Measurements from ENCODE around the gene TASP1. TPM values are rescaled to one million over a fixed set of nuclear protein-coding genes. Genes with fewer than 3 reads are reported as not detected.
"Not testable (repeated sequence)": the region's sequence is repeated elsewhere in the genome, so short reads cannot be mapped to it uniquely, and the experiment has no call there.

The TASP1 gene
- total RNA-seq, 1 donor from 2014 or later = 13.8 TPM

- Mint-ChIP-seq H3K4me3 (no peak overlapping the region), H3K4me1 (ENCODE audit: low read depth) (no peaks in the 10 kb centered on the region), H3K36me3 (ENCODE audit: low read depth) (no peaks in the 10 kb centered on the region), H3K27ac (no peak overlapping the region), H3K27me3 (ENCODE audit: insufficient read depth) (no peaks in the 10 kb centered on the region), H3K9me3 (peaks cover 11% of the 10 kb centered on the region)
- intact Hi-C loops (cut with micrococcal nuclease) = no loop called here
- DNase-seq (ENCODE audit: low spot score) = no peak
Observed at GRCh38 chr20:13493143-13493542, 145.6 kb downstream of the TASP1 start.

GRCh38 chr20:13492001-13492481, 146.7 kb downstream of the TASP1 start:
- H3K4me1 Mint-ChIP-seq (ENCODE audit: low read depth) = no peaks in the 10 kb centered on the region
- DNase-seq (ENCODE audit: low spot score) = no peak
- H3K27me3 Mint-ChIP-seq (ENCODE audit: insufficient read depth) = no peaks in the 10 kb centered on the region
- H3K4me3 Mint-ChIP-seq = no peak overlapping the region
- peaks cover 4% of the 10 kb centered on the region for H3K9me3 Mint-ChIP-seq
- no peaks in the 10 kb centered on the region for H3K36me3 Mint-ChIP-seq (ENCODE audit: low read depth)
- no peak overlapping the region for H3K27ac Mint-ChIP-seq
- intact Hi-C loops (cut with micrococcal nuclease) = no loop called here

- H3K9me3 Mint-ChIP-seq = no peaks in the 10 kb centered on the region
- no peaks in the 10 kb centered on the region for H3K27me3 Mint-ChIP-seq (ENCODE audit: insufficient read depth)
- no peak overlapping the region for H3K4me3 Mint-ChIP-seq
- DNase-seq (ENCODE audit: low spot score) = no peak
- no peaks in the 10 kb centered on the region for H3K4me1 Mint-ChIP-seq (ENCODE audit: low read depth)
- no peak overlapping the region for H3K27ac Mint-ChIP-seq
- intact Hi-C loops (cut with micrococcal nuclease) = no loop called here
- peaks cover 4% of the 10 kb centered on the region for H3K36me3 Mint-ChIP-seq (ENCODE audit: low read depth)
Observed at GRCh38 chr20:13487202-13487601, 151.5 kb downstream of the TASP1 start.

GRCh38 chr20:13486694-13487093, 152.0 kb downstream of the TASP1 start:
- Mint-ChIP-seq H3K36me3 (ENCODE audit: low read depth) (peaks cover 8% of the 10 kb centered on the region), H3K9me3 (no peaks in the 10 kb centered on the region), H3K4me1 (ENCODE audit: low read depth) (no peaks in the 10 kb centered on the region), H3K27me3 (ENCODE audit: insufficient read depth) (no peaks in the 10 kb centered on the region), H3K4me3 (no peak overlapping the region), H3K27ac (no peak overlapping the region)
- intact Hi-C loops (cut with micrococcal nuclease) = no loop called here
- no peak for DNase-seq (ENCODE audit: low spot score)

GRCh38 chr20:13485576-13485975, 153.2 kb downstream of the TASP1 start:
- Mint-ChIP-seq H3K4me3 (no peak overlapping the region), H3K27me3 (ENCODE audit: insufficient read depth) (no peaks in the 10 kb centered on the region), H3K9me3 (peaks cover 4% of the 10 kb centered on the region), H3K27ac (no peak overlapping the region), H3K4me1 (ENCODE audit: low read depth) (no peaks in the 10 kb centered on the region), H3K36me3 (ENCODE audit: low read depth) (peaks cover 15% of the 10 kb centered on the region)
- intact Hi-C loops (cut with micrococcal nuclease) = no loop called here
- DNase-seq (ENCODE audit: low spot score) = no peak

GRCh38 chr20:13485019-13485418, 153.7 kb downstream of the TASP1 start:
- DNase-seq (ENCODE audit: low spot score); H3K4me1 Mint-ChIP-seq (ENCODE audit: low read depth); H3K27ac Mint-ChIP-seq; H3K9me3 Mint-ChIP-seq; intact Hi-C loops (cut with micrococcal nuclease); H3K27me3 Mint-ChIP-seq (ENCODE audit: insufficient read depth); H3K4me3 Mint-ChIP-seq: not testable (repeated sequence)
- peaks cover 15% of the 10 kb centered on the region for H3K36me3 Mint-ChIP-seq (ENCODE audit: low read depth)

GRCh38 chr20:13483472-13483871, 155.3 kb downstream of the TASP1 start:
- H3K9me3 Mint-ChIP-seq; intact Hi-C loops (cut with micrococcal nuclease); H3K4me1 Mint-ChIP-seq (ENCODE audit: low read depth); DNase-seq (ENCODE audit: low spot score); H3K27me3 Mint-ChIP-seq (ENCODE audit: insufficient read depth); H3K27ac Mint-ChIP-seq; H3K4me3 Mint-ChIP-seq: not testable (repeated sequence)
- peaks cover 15% of the 10 kb centered on the region for H3K36me3 Mint-ChIP-seq (ENCODE audit: low read depth)

- Mint-ChIP-seq H3K4me3 (no peak overlapping the region), H3K36me3 (ENCODE audit: low read depth) (peaks cover 16% of the 10 kb centered on the region), H3K27ac (no peak overlapping the region), H3K4me1 (ENCODE audit: low read depth) (no peaks in the 10 kb centered on the region), H3K27me3 (ENCODE audit: insufficient read depth) (no peaks in the 10 kb centered on the region), H3K9me3 (peaks cover 7% of the 10 kb centered on the region)
- intact Hi-C loops (cut with micrococcal nuclease) = no loop called here
- no peak for DNase-seq (ENCODE audit: low spot score)
Observed at GRCh38 chr20:13478366-13478765, 160.4 kb downstream of the TASP1 start.

- H3K27me3 Mint-ChIP-seq (ENCODE audit: insufficient read depth) = no peaks in the 10 kb centered on the region
- H3K4me1 Mint-ChIP-seq (ENCODE audit: low read depth) = no peaks in the 10 kb centered on the region
- no peak for DNase-seq (ENCODE audit: low spot score)
- no peak overlapping the region for H3K4me3 Mint-ChIP-seq
- no peak overlapping the region for H3K27ac Mint-ChIP-seq
- peaks cover 17% of the 10 kb centered on the region for H3K9me3 Mint-ChIP-seq
- H3K36me3 Mint-ChIP-seq (ENCODE audit: low read depth) = peaks cover 4% of the 10 kb centered on the region
- intact Hi-C loops (cut with micrococcal nuclease) = no loop called here
Observed at GRCh38 chr20:13474467-13474866, 164.3 kb downstream of the TASP1 start.

- peaks cover 17% of the 10 kb centered on the region for H3K9me3 Mint-ChIP-seq
- DNase-seq (ENCODE audit: low spot score) = no peak
Observed at GRCh38 chr20:13469262-13469661, 169.5 kb downstream of the TASP1 start.

GRCh38 chr20:13468166-13468565, 170.6 kb downstream of the TASP1 start:
- H3K9me3 Mint-ChIP-seq = peaks cover 14% of the 10 kb centered on the region
- no peaks in the 10 kb centered on the region for H3K4me1 Mint-ChIP-seq (ENCODE audit: low read depth)
- no peaks in the 10 kb centered on the region for H3K27me3 Mint-ChIP-seq (ENCODE audit: insufficient read depth)
- no peak for DNase-seq (ENCODE audit: low spot score)
- no peak overlapping the region for H3K27ac Mint-ChIP-seq
- H3K36me3 Mint-ChIP-seq (ENCODE audit: low read depth) = peaks cover 3% of the 10 kb centered on the region
- no peak overlapping the region for H3K4me3 Mint-ChIP-seq
- intact Hi-C loops (cut with micrococcal nuclease) = no loop called here

More at GRCh38 chr20:13469262-13469661, 169.5 kb downstream of the TASP1 start:
- Mint-ChIP-seq H3K4me1 (ENCODE audit: low read depth) (no peaks in the 10 kb centered on the region), H3K27ac (no peak overlapping the region), H3K27me3 (ENCODE audit: insufficient read depth) (no peaks in the 10 kb centered on the region), H3K36me3 (ENCODE audit: low read depth) (peaks cover 3% of the 10 kb centered on the region), H3K4me3 (no peak overlapping the region)
- intact Hi-C loops (cut with micrococcal nuclease) = no loop called here

GRCh38 chr20:13464702-13465101, 174.0 kb downstream of the TASP1 start:
- no peaks in the 10 kb centered on the region for H3K27me3 Mint-ChIP-seq (ENCODE audit: insufficient read depth)
- H3K27ac Mint-ChIP-seq = no peak overlapping the region
- no peaks in the 10 kb centered on the region for H3K4me1 Mint-ChIP-seq (ENCODE audit: low read depth)
- H3K4me3 Mint-ChIP-seq = no peak overlapping the region
- intact Hi-C loops (cut with micrococcal nuclease) = no loop called here
- DNase-seq (ENCODE audit: low spot score) = no peak
- no peaks in the 10 kb centered on the region for H3K9me3 Mint-ChIP-seq
- no peaks in the 10 kb centered on the region for H3K36me3 Mint-ChIP-seq (ENCODE audit: low read depth)

GRCh38 chr20:13461849-13462458, 176.8 kb downstream of the TASP1 start:
- no peaks in the 10 kb centered on the region for H3K27me3 Mint-ChIP-seq (ENCODE audit: insufficient read depth)

More at GRCh38 chr20:13461849-13462458, 176.8 kb downstream of the TASP1 start:
- no peaks in the 10 kb centered on the region for H3K9me3 Mint-ChIP-seq
- DNase-seq (ENCODE audit: low spot score) = no peak
- H3K4me1 Mint-ChIP-seq (ENCODE audit: low read depth) = no peaks in the 10 kb centered on the region
- intact Hi-C loops (cut with micrococcal nuclease) = no loop called here
- no peak overlapping the region for H3K27ac Mint-ChIP-seq
- no peak overlapping the region for H3K4me3 Mint-ChIP-seq
- no peaks in the 10 kb centered on the region for H3K36me3 Mint-ChIP-seq (ENCODE audit: low read depth)
